Measurements from ENCODE around the gene GPR162. TPM values are rescaled to one million over a fixed set of nuclear protein-coding genes. Genes with fewer than 3 reads are reported as not detected.

GPR162 gene
- total RNA-seq, 4 donors from 2014 or later = 0.47 to 2.1 (median 1.0) TPM

- no peak for DNase-seq (ENCODE audit: low spot score in 2 of 2)
- Histone ChIP-seq H3K27ac (no peak overlapping the region), H3K9me3 (no peaks in the 10 kb centered on the region), H3K27me3 (no peaks in the 10 kb centered on the region), H3K36me3 (peaks cover 46% of the 10 kb centered on the region), H3K4me3 (no peak overlapping the region), H3K4me1 (no peaks in the 10 kb centered on the region)
- 85% methylated on average over 16 of the region's 16 CpGs for WGBS
- TF ChIP-seq EP300 (IDR thresholded peaks at IDR 0.05) = no peak
- no peak for TF ChIP-seq CTCF (IDR thresholded peaks at IDR 0.05)
- TF ChIP-seq POLR2A (IDR thresholded peaks at IDR 0.05) = no peak
- TF ChIP-seq POLR2AphosphoS5 (IDR thresholded peaks at IDR 0.05) = no peak
These were observed 17.2 kb downstream of the GPR162 start for GRCh38 chr12:6838854-6839253.

GRCh38 chr12:6839482-6840201 lies 18.0 kb downstream of the GPR162 start:
- Histone ChIP-seq H3K4me1 (no peaks in the 10 kb centered on the region), H3K27me3 (no peaks in the 10 kb centered on the region), H3K9me3 (no peaks in the 10 kb centered on the region), H3K36me3 (peaks cover 43% of the 10 kb centered on the region), H3K4me3 (no peak overlapping the region), H3K27ac (no peak overlapping the region)
- DNase-seq (ENCODE audit: low spot score in 2 of 2) = no peak
- TF ChIP-seq CTCF (IDR thresholded peaks at IDR 0.05) (no peak), EP300 (IDR thresholded peaks at IDR 0.05) (no peak), POLR2A (IDR thresholded peaks at IDR 0.05) (no peak)
- 78% methylated on average over 10 of the region's 10 CpGs for WGBS

- Histone ChIP-seq H3K9me3 (no peaks in the 10 kb centered on the region), H3K4me1 (no peaks in the 10 kb centered on the region), H3K27ac (no peak overlapping the region), H3K4me3 (no peak overlapping the region), H3K27me3 (no peaks in the 10 kb centered on the region), H3K36me3 (peaks cover 46% of the 10 kb centered on the region)
- WGBS = 93% methylated on average over 1 of the region's 1 CpG
- no peak for DNase-seq (ENCODE audit: low spot score in 2 of 2)
- TF ChIP-seq POLR2A (IDR thresholded peaks at IDR 0.05) (no peak), EP300 (IDR thresholded peaks at IDR 0.05) (no peak), CTCF (IDR thresholded peaks at IDR 0.05) (no peak), POLR2AphosphoS5 (IDR thresholded peaks at IDR 0.05) (no peak)
These were observed 18.7 kb downstream of the GPR162 start for GRCh38 chr12:6840330-6840729.

GRCh38 chr12:6840761-6841515 lies 19.3 kb downstream of the GPR162 start, which contains the start of gene GNB3:
Gene GNB3 (plus strand): TSS chr12:6840925. CDS start chr12:6841288, 363 bp downstream.
- Histone ChIP-seq H3K36me3 (peaks cover 53% of the 10 kb centered on the region), H3K27me3 (no peaks in the 10 kb centered on the region), H3K27ac (no peak within 1 kb of the TSS), H3K4me3 (no peak within 1 kb of the TSS), H3K9me3 (no peaks in the 10 kb centered on the region), H3K4me1 (no peaks in the 10 kb centered on the region)
- WGBS = 67% methylated on average over 14 of the region's 24 CpGs
- DNase-seq (ENCODE audit: low spot score in 2 of 2) = no peak
- TF ChIP-seq POLR2A (IDR thresholded peaks at IDR 0.05) (no peak), POLR2AphosphoS5 (IDR thresholded peaks at IDR 0.05) (no peak), EP300 (IDR thresholded peaks at IDR 0.05) (no peak), CTCF (IDR thresholded peaks at IDR 0.05) (no peak)

- no peak for DNase-seq (ENCODE audit: low spot score in 2 of 2)
- TF ChIP-seq POLR2AphosphoS5 (IDR thresholded peaks at IDR 0.05) = no peak
- 95% methylated on average over 4 of the region's 4 CpGs for WGBS
- Histone ChIP-seq H3K4me3 (no peak overlapping the region), H3K27ac (no peak overlapping the region), H3K4me1 (no peaks in the 10 kb centered on the region), H3K36me3 (peaks cover 62% of the 10 kb centered on the region), H3K9me3 (no peaks in the 10 kb centered on the region), H3K27me3 (no peaks in the 10 kb centered on the region)
These were observed 20.5 kb downstream of the GPR162 start for GRCh38 chr12:6842075-6842474.

Data from suprapubic skin (tissue), 4 donors.